Activated CD8-positive, alpha-beta T cell treated with anti-CD3 and anti-CD28 coated beads, Interleukin-2, amount 10 ng/mL, durations not matched to agents 7 days and 5 days (primary cell): ENCODE data around the gene PI4KA. TPM values are rescaled to one million over a fixed set of nuclear protein-coding genes. Genes with fewer than 3 reads are reported as not detected.
"Not testable (repeated sequence)": the region's sequence is repeated elsewhere in the genome, so short reads cannot be mapped to it uniquely, and the experiment has no call there.

Experiments used
- ATAC-seq: fragments of 150-1000 bp; cut with Tn5 transposase; one replicate; pipeline ENCODE4 v1.10.0; 2021; ENCODE audit warnings: moderate library complexity
- CTCF ChIA-PET: fragments of 350-600 bp; sonication (Branson Sonifier 250); formaldehyde crosslinking; loops from one replicate; lab custom pipeline; 2021; ENCODE audit warnings: antibody characterized with exemption; lab: Charles Lee
- POLR2A ChIA-PET: fragments of 350-600 bp; sonication (Branson Sonifier 250); formaldehyde crosslinking; loops from one replicate; lab custom pipeline; 2021; ENCODE audit warnings: antibody characterized with exemption; lab: Charles Lee
- DNase-seq: peaks from one replicate; pipeline ENCODE4 v3.0.0-alpha.2; 2020
- H3K27ac Mint-ChIP-seq: one replicate; pipeline ENCODE4 v1.8.0; 2021; ENCODE audit warnings: mild to moderate bottlenecking, mixed read lengths
- H3K27me3 Mint-ChIP-seq: one replicate; pipeline ENCODE4 v1.8.0; 2021; ENCODE audit warnings: low read depth, mixed read lengths
- H3K36me3 Mint-ChIP-seq: one replicate; pipeline ENCODE4 v1.8.0; 2021; ENCODE audit warnings: low read depth, mixed read lengths
- H3K4me1 Mint-ChIP-seq: one replicate; pipeline ENCODE4 v1.8.0; 2021; ENCODE audit warnings: low read depth, mixed read lengths
- H3K4me3 Mint-ChIP-seq: one replicate; pipeline ENCODE4 v1.8.0; 2021; ENCODE audit warnings: mild to moderate bottlenecking, mixed read lengths
- H3K9me3 Mint-ChIP-seq: one replicate; pipeline ENCODE4 v1.8.0; 2022; ENCODE audit warnings: mixed read lengths; ENCODE audit not compliant: insufficient read depth
- total RNA-seq, 2 experiments: library from RNA; stranded (reverse); gene quantifications; one replicate each; pipeline ENCODE4 v1.2.3, GENCODE V29; 2021

The PI4KA gene
- total RNA-seq, 2 experiments from 2014 or later: 112 to 120 TPM

- Mint-ChIP-seq H3K9me3 (no peaks in the 10 kb centered on the region), H3K36me3 (peaks cover 2% of the 10 kb centered on the region), H3K27ac (no peak overlapping the region), H3K4me3 (no peak overlapping the region), H3K4me1 (no peaks in the 10 kb centered on the region), H3K27me3 (no peaks in the 10 kb centered on the region)
- DNase-seq (no peak), ATAC-seq (no peak)
- CTCF ChIA-PET: interaction anchor here (1.1 kb wide), 1 partner anchor 21 kb away, joined by 3 read pairs; no protein-coding TSS in a partner anchor
- POLR2A ChIA-PET: no interaction called here
These were observed 137.8 kb downstream of the PI4KA start for GRCh38 chr22:20720692-20721408.

- POLR2A ChIA-PET, H3K4me3 Mint-ChIP-seq, H3K4me1 Mint-ChIP-seq, CTCF ChIA-PET, ATAC-seq, H3K9me3 Mint-ChIP-seq, H3K36me3 Mint-ChIP-seq, DNase-seq, H3K27ac Mint-ChIP-seq, H3K27me3 Mint-ChIP-seq: not testable (repeated sequence)
These were observed 139.9 kb downstream of the PI4KA start for GRCh38 chr22:20718727-20719126.

DNA sequence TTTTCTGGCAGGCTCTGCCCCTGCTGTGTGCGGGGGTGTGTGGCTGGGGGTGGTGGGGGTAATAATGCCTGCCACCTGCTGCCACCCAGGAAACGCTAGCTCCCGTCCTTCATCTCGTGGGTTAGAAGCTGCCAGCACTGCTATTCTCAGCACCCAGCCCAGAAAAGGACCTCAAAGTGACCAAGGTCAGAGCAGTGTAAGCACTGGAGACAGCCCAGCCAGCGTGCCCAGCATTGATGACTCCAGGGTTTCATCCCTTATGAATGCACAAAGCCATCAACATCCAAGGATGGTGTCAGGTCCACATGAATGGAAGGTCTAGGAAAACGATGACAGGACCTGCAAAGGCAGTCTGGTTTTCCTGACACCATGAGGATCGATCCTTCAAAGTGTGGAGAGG is 140.6 kb downstream of the PI4KA start:
- CTCF ChIA-PET, H3K36me3 Mint-ChIP-seq, H3K4me3 Mint-ChIP-seq: not testable (repeated sequence)

GRCh38 chr22:20717213-20717866 is 141.3 kb downstream of the PI4KA start:
- not testable (repeated sequence) for H3K4me3 Mint-ChIP-seq, DNase-seq, H3K27ac Mint-ChIP-seq

More for the DNA sequence above, 140.6 kb downstream of the PI4KA start:
- H3K27ac Mint-ChIP-seq, H3K27me3 Mint-ChIP-seq, POLR2A ChIA-PET, H3K4me1 Mint-ChIP-seq, H3K9me3 Mint-ChIP-seq, ATAC-seq, DNase-seq: not testable (repeated sequence)

GRCh38 chr22:20713116-20713515 is 145.5 kb downstream of the PI4KA start:
- H3K4me3 Mint-ChIP-seq, ATAC-seq, H3K27ac Mint-ChIP-seq, POLR2A ChIA-PET, CTCF ChIA-PET, H3K4me1 Mint-ChIP-seq, DNase-seq, H3K36me3 Mint-ChIP-seq, H3K27me3 Mint-ChIP-seq, H3K9me3 Mint-ChIP-seq: not testable (repeated sequence)

More at GRCh38 chr22:20717213-20717866, 141.3 kb downstream of the PI4KA start:
- CTCF ChIA-PET, H3K4me1 Mint-ChIP-seq, H3K36me3 Mint-ChIP-seq, ATAC-seq, H3K27me3 Mint-ChIP-seq, H3K9me3 Mint-ChIP-seq, POLR2A ChIA-PET: not testable (repeated sequence)

- H3K9me3 Mint-ChIP-seq, DNase-seq, CTCF ChIA-PET, H3K4me1 Mint-ChIP-seq, POLR2A ChIA-PET, ATAC-seq, H3K4me3 Mint-ChIP-seq, H3K27ac Mint-ChIP-seq, H3K27me3 Mint-ChIP-seq: not testable (repeated sequence)
- H3K36me3 Mint-ChIP-seq: peaks cover 11% of the 10 kb centered on the region
These were observed 148.6 kb downstream of the PI4KA start for GRCh38 chr22:20709966-20710365.

- H3K4me3 Mint-ChIP-seq, POLR2A ChIA-PET: not testable (repeated sequence)
These were observed 151.0 kb downstream of the PI4KA start for GRCh38 chr22:20707549-20708118.

GRCh38 chr22:20703816-20704609 is 154.6 kb downstream of the PI4KA start:
- DNase-seq, ATAC-seq, POLR2A ChIA-PET, H3K36me3 Mint-ChIP-seq, H3K9me3 Mint-ChIP-seq, H3K27ac Mint-ChIP-seq: not testable (repeated sequence)
- Mint-ChIP-seq H3K27me3 (peaks cover 10% of the 10 kb centered on the region), H3K4me1 (peaks cover 14% of the 10 kb centered on the region), H3K4me3 (peak overlapping the region; percentile 50)
- CTCF ChIA-PET: interaction anchor here (0.8 to 0.9 kb wide), 2 partner anchors 80 to 134 kb away, joined by 3 to 4 read pairs; no protein-coding TSS in a partner anchor

More at GRCh38 chr22:20707549-20708118, 151.0 kb downstream of the PI4KA start:
- DNase-seq, H3K9me3 Mint-ChIP-seq, CTCF ChIA-PET, ATAC-seq, H3K4me1 Mint-ChIP-seq, H3K27ac Mint-ChIP-seq: not testable (repeated sequence)
- H3K27me3 Mint-ChIP-seq: peaks cover 10% of the 10 kb centered on the region
- peaks cover 13% of the 10 kb centered on the region for H3K36me3 Mint-ChIP-seq

DNA sequence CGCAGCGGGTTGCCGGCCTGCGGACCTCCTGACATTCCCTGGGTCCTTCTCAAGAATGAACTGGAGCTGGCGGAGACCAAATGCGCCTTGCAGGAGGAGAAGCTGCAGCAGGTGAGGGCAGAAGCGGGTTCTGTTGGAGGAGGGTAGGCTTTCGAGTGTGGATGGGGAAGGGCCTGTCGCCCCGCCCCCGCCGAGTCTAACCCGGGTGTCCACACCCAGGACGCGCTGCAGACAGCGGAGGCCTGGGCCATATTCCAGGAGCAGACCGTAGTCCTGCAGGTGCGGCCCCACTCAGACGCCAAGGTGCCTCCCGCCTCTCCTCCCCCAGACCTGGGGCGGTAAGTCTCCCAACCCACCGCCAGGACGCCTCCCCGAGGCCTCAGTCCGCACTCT is 155.2 kb downstream of the PI4KA start:
- CTCF ChIA-PET: not testable (repeated sequence)

DNA sequence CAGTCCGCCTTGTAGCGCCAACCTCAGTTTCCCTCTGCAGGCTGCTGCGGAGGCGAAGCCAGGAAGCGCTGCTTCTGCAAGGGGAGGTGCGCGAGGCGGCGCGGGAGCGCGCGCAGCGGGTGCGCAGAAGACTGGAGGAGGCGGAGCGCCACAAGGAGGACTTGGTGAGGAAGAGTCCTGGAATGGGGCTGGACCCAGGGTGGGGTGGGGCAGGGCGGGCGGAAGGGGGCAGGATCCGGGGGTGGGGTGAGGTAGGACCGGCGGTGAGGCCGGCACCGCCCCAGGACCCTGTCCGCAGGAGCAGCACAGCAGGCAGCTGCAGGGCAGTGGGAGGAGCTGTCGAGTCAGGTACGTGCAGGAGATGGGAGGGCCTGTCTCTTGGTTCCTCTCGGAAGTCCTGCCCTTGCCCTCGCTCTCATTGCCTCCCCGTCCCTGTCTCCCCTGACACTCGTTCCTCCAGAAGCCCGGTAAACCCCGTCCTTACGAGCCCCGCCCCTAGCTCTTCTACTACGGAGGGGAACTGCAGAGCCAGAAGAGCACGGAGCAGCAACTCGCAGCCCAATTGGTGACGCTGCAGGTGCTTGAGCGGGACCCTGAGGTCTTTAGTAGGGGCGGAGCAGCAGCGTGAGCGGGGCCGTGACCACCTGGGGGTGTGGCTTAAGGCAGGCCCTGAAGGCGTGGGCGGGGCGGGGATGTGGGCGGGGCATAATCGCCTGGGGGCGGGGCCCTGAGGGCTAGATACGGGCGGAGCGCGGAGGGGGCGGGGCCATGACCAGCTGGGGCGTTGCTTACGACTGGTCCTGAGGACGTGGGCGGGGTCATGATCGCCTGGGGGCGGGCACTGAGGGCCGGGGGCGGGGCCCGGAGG is 155.8 kb downstream of the PI4KA start:
- peak; percentile 97 for DNase-seq

More for the DNA sequence above, 155.2 kb downstream of the PI4KA start:
- POLR2A ChIA-PET, DNase-seq, H3K27ac Mint-ChIP-seq, H3K9me3 Mint-ChIP-seq, H3K36me3 Mint-ChIP-seq: not testable (repeated sequence)
- peaks cover 14% of the 10 kb centered on the region for H3K4me1 Mint-ChIP-seq
- H3K27me3 Mint-ChIP-seq: peaks cover 10% of the 10 kb centered on the region
- ATAC-seq: peak; percentile 35
- peak overlapping the region; percentile 94 for H3K4me3 Mint-ChIP-seq

GRCh38 chr22:20702175-20702545 is 156.5 kb downstream of the PI4KA start:
- ATAC-seq: peak; percentile 21
- H3K27me3 Mint-ChIP-seq: peaks cover 10% of the 10 kb centered on the region
- H3K4me1 Mint-ChIP-seq: peaks cover 21% of the 10 kb centered on the region
- H3K9me3 Mint-ChIP-seq, CTCF ChIA-PET, H3K36me3 Mint-ChIP-seq: not testable (repeated sequence)
- peak; percentile 35 for DNase-seq
- peak overlapping the region; percentile 94 for H3K4me3 Mint-ChIP-seq
- peak overlapping the region; percentile 100 for H3K27ac Mint-ChIP-seq
- POLR2A ChIA-PET: interaction anchor here (0.6 kb wide), 1 partner anchor 92 kb away, joined by 3 read pairs; no protein-coding TSS in a partner anchor

More for the DNA sequence above, 155.8 kb downstream of the PI4KA start:
- Mint-ChIP-seq H3K27me3 (peaks cover 10% of the 10 kb centered on the region), H3K4me3 (peak overlapping the region; percentile 94), H3K27ac (peak overlapping the region; percentile 100), H3K4me1 (peaks cover 15% of the 10 kb centered on the region)
- POLR2A ChIA-PET: interaction anchor here (0.6 kb wide), 1 partner anchor 270 kb away, joined by 3 read pairs; no protein-coding TSS in a partner anchor
- peak; percentile 87 for ATAC-seq
- H3K9me3 Mint-ChIP-seq, H3K36me3 Mint-ChIP-seq, CTCF ChIA-PET: not testable (repeated sequence)
